ENCODE data around the gene MAMDC2.

DNA sequence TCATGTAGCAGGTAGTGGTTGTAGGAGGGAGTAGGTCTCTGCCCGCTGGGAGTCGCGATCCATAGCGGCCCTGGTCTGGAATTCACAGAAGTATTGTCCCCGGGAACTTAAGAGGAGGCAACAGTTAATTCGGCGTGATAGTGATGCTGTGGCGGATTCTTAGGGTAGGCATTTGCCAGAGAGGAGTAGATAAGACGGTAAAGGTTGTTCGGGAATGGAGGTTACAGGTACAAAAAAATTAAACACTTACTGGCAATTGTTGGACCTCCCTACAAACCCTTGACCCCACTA, 215.8 kb downstream of the MAMDC2 start:
- no peak for TF ChIP-seq CTCF (IDR thresholded peaks at IDR 0.05; ENCODE audit: insufficient read depth, low read depth, low read length)
- TF ChIP-seq EZH2 (IDR thresholded peaks at IDR 0.05; ENCODE audit: insufficient read depth, low read length), result no peak

All from astrocyte (in vitro differentiated cells and primary cell).